K562 (cell line): ENCODE results near the gene SRCIN1. TPM values are rescaled to one million over a fixed set of nuclear protein-coding genes. Genes with fewer than 3 reads are reported as not detected.

Experiments
- ARNT ChIP-seq, 2 experiments: fragments of 450-650 bp; IDR thresholded peaks; 2 replicates each; pipeline ENCODE4 v1.6.1; 2016; ENCODE audit warnings: mild to moderate bottlenecking in 1 of 2
- CREM ChIP-seq: IDR thresholded peaks from 2 replicates; pipeline ENCODE4 v1.6.1; 2014; ENCODE audit warnings: antibody characterized with exemption, low read depth
- HMGN3 ChIP-seq: IDR thresholded peaks from 2 replicates; pipeline ENCODE4 v1.6.1; 2011; ENCODE audit warnings: borderline replicate concordance, low read depth, mild to moderate bottlenecking, mixed read lengths, low read length; ENCODE audit not compliant: insufficient read length; ENCODE audit errors: extremely low read depth
- ILK ChIP-seq: fragments of 450-650 bp; IDR thresholded peaks from 2 replicates; pipeline ENCODE4 v1.6.1; 2016; ENCODE audit warnings: missing genetic modification characterization, low read depth, mild to moderate bottlenecking, missing compliant biosample characterization, moderate library complexity, borderline replicate concordance
- MAZ ChIP-seq, 2 experiments: fragments of 450-650 bp in 1 of 2; sonication (generic) in 1 of 2; formaldehyde crosslinking; IDR thresholded peaks in 1 of 2; conservative IDR thresholded peaks in 1 of 2; 2 replicates each; pipeline versions ENCODE4 v1.4.0 to v1.5.0; 2020; ENCODE audit warnings: mild to moderate bottlenecking in 1 of 2, missing genetic modification reagents in 1 of 2
- MECOM ChIP-seq: fragments of 250-450 bp; sonication (Bioruptor Pico); IDR thresholded peaks from 2 replicates; pipeline ENCODE4 v1.8.0; 2022; ENCODE audit warnings: inconsistent platforms
- NR2C1 ChIP-seq, 2 experiments: fragments of 450-650 bp; IDR thresholded peaks; 2 replicates each; pipeline ENCODE4 v1.6.1; 2017; ENCODE audit warnings: mild to moderate bottlenecking in 2 of 2, antibody characterized with exemption in 1 of 2, inconsistent platforms in 1 of 2, missing compliant biosample characterization in 1 of 2, missing genetic modification characterization in 1 of 2
- POU5F1 ChIP-seq: fragments of 150-350 bp; IDR thresholded peaks from 2 replicates; pipeline ENCODE4 v1.6.1; 2014; ENCODE audit warnings: borderline replicate concordance, low read length, low read depth, mild to moderate bottlenecking; ENCODE audit not compliant: partially characterized antibody
- REST ChIP-seq, 2 experiments: fragments of 450-650 bp; formaldehyde crosslinking in 1 of 2; IDR thresholded peaks; 2 replicates each; pipeline versions ENCODE4 v1.4.0 to v1.6.1; 2014 to 2020; ENCODE audit warnings: mild to moderate bottlenecking in 2 of 2, borderline replicate concordance in 1 of 2, low read depth in 1 of 2
- SIRT6 ChIP-seq: IDR thresholded peaks from one replicate; pipeline ENCODE4 v1.6.1; 2012; ENCODE audit warnings: low read depth, mild to moderate bottlenecking, control low read depth, inconsistent platforms, low read length, moderate library complexity
- TCF7 ChIP-seq: sonication (generic); IDR thresholded peaks from 2 replicates; pipeline ENCODE4 v1.6.1; 2016; ENCODE audit warnings: antibody characterized with exemption, borderline replicate concordance
- TRIM25 ChIP-seq: fragments of 450-650 bp; IDR thresholded peaks from 2 replicates; pipeline ENCODE4 v1.7.0; 2016; ENCODE audit warnings: borderline replicate concordance
- ZKSCAN8 ChIP-seq: fragments of 200-800 bp; sonication (Bioruptor generic); IDR thresholded peaks from 2 replicates; pipeline ENCODE4 v1.6.1; 2016; ENCODE audit warnings: missing genetic modification characterization, missing compliant biosample characterization
- polyA plus RNA-seq, 8 experiments: library from polyadenylated mRNA; depleted of rRNA in 4 of 8; stranded (reverse) in 5 of 8; unstranded in 3 of 8; fragments of >200 nt; fragmentation: Nextera tagmentation in 2 of 8; fragmentation: Illumina TruSeq in 1 of 8; extraction: Ambion mirVana in 2 of 8; extraction: Trizol in 1 of 8; gene quantifications; 2 replicates each; pipeline versions ENCODE4 v1.2.1 to v1.2.3, GENCODE V29; 2011 to 2014; ENCODE audit warnings: inconsistent platforms in 1 of 8, missing spikeins in 1 of 8
- total RNA-seq, 7 experiments: library from RNA; depleted of rRNA in 6 of 7; stranded (reverse); fragments of >200 nt in 6 of 7; fragmentation: Illumina TruSeq in 2 of 7; extraction: Trizol in 2 of 7; gene quantifications; 2 replicates each; pipeline versions ENCODE4 v1.2.1 to v1.2.3, GENCODE V29; 2011 to 2021; ENCODE audit warnings: low replicate concordance in 1 of 7
- TF ChIP-seq, protein P1 (sequence below): fragments of 250-450 bp; sonication (Bioruptor Pico); IDR thresholded peaks from 2 replicates; pipeline ENCODE4 v1.5.1; 2021; ENCODE audit warnings: mild to moderate bottlenecking

SRCIN1 gene
- total and polyA plus RNA-seq, 9 of the 15 experiments (the other 6 are each of a cell fraction or from before 2014, with no cell fraction given): 0.09 to 0.33 (median 0.13) TPM; not detected in 6

- TF ChIP-seq MAZ (CRISPR knock-in tag; conservative IDR thresholded peaks at IDR 0.05 in 1 of 2, IDR thresholded peaks at IDR 0.05 in 1 of 2) (peak in 1 of 2 experiments; percentile 41; a peak in 1 of 4 replicates), REST (IDR thresholded peaks at IDR 0.05; ENCODE audit: borderline replicate concordance) (no peak; the same call in 1 of the 2 replicates), REST (CRISPR knock-in tag; IDR thresholded peaks at IDR 0.05; ENCODE audit: low read depth) (no peak), MECOM (CRISPR knock-in tag) (0 out of 2 replicates have a peak, but pooled peaks have one; percentile 22), HMGN3 (no peak), TRIM25 (no peak), TCF7 (no peak), ZKSCAN8 (CRISPR knock-in tag) (no peak), POU5F1 (no peak), CREM (peak; percentile 26; the same call in 1 of the 2 replicates), SIRT6 (no peak), ILK (tag) (no peak), ARNT (IDR thresholded peaks at IDR 0.05) (0 out of 4 replicates have a peak, but pooled peaks of 1 of the 2 experiments have one; percentile 40), NR2C1 (IDR thresholded peaks at IDR 0.05) (no peak), NR2C1 (tag; IDR thresholded peaks at IDR 0.05) (no peak)
- TF ChIP-seq, protein P1, sequence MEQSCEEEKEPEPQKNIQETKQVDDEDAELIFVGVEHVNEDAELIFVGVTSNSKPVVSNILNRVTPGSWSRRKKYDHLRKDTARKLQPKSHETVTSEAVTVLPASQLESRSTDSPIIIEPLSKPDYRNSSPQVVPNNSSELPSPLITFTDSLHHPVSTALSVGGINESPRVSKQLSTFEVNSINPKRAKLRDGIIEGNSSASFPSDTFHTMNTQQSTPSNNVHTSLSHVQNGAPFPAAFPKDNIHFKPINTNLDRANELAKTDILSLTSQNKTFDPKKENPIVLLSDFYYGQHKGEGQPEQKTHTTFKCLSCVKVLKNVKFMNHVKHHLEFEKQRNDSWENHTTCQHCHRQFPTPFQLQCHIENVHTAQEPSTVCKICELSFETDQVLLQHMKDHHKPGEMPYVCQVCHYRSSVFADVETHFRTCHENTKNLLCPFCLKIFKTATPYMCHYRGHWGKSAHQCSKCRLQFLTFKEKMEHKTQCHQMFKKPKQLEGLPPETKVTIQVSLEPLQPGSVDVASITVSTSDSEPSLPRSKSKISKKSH (CRISPR knock-in tag): no peak
These were observed 96.6 kb downstream of the SRCIN1 start (continued) for GRCh38 chr17:38508954-38509771.
